H9 (cell line): ENCODE measurements around the gene FBXO40. TPM values are rescaled to one million over a fixed set of nuclear protein-coding genes. Genes with fewer than 3 reads are reported as not detected.
A peak's percentile ranks its signal among the peaks of the same experiment; 100 is the strongest.

ENCODE experiments used
- DNase-seq: peaks from one replicate; pipeline ENCODE4 v3.0.0-alpha.2; 2017
- H2AFZ ChIP-seq: one replicate; pipeline ENCODE4 v1.6.1; 2013; ENCODE audit warnings: mild to moderate bottlenecking, low read length, control low read depth, moderate library complexity
- H2AK5ac ChIP-seq: 2 replicates; pipeline ENCODE4 v1.6.1; 2013; ENCODE audit warnings: low read length, control low read depth, mixed read lengths; ENCODE audit not compliant: insufficient read length
- H2BK120ac ChIP-seq: one replicate; pipeline ENCODE4 v1.6.1; 2013; ENCODE audit warnings: low read depth, mild to moderate bottlenecking, low read length, control low read depth, inconsistent platforms; ENCODE audit not compliant: poor library complexity, severe bottlenecking
- H2BK12ac ChIP-seq: 2 replicates; pipeline ENCODE4 v1.6.1; 2013; ENCODE audit warnings: low read length, control low read depth, mixed read lengths, low read depth; ENCODE audit not compliant: insufficient read length
- H2BK15ac ChIP-seq: 2 replicates; pipeline ENCODE4 v1.6.1; 2013; ENCODE audit warnings: low read depth, low read length, control low read depth
- H2BK20ac ChIP-seq: one replicate; pipeline ENCODE4 v1.6.1; 2013; ENCODE audit warnings: low read depth, mild to moderate bottlenecking, low read length, control low read depth, inconsistent platforms; ENCODE audit not compliant: poor library complexity, severe bottlenecking
- H2BK5ac ChIP-seq: 2 replicates; pipeline ENCODE4 v1.6.1; 2013; ENCODE audit warnings: low read length, control low read depth, mixed read lengths; ENCODE audit not compliant: insufficient read length
- H3K14ac ChIP-seq: 2 replicates; pipeline ENCODE4 v1.6.1; 2013; ENCODE audit warnings: low read length, control low read depth; ENCODE audit not compliant: insufficient read depth
- H3K18ac ChIP-seq: 2 replicates; pipeline ENCODE4 v1.6.1; 2013; ENCODE audit warnings: low read depth, mild to moderate bottlenecking, mixed read lengths, low read length, control low read depth; ENCODE audit not compliant: insufficient read length
- H3K23ac ChIP-seq: 2 replicates; pipeline ENCODE4 v1.6.1; 2013; ENCODE audit warnings: low read length, control low read depth, mixed read lengths, low read depth; ENCODE audit not compliant: insufficient read length
- H3K23me2 ChIP-seq: 2 replicates; pipeline ENCODE4 v1.6.1; 2013; ENCODE audit warnings: low read depth, mild to moderate bottlenecking, mixed read lengths, low read length, control low read depth; ENCODE audit not compliant: insufficient read length, poor library complexity, severe bottlenecking
- H3K27ac ChIP-seq: 2 replicates; pipeline ENCODE4 v1.5.1; 2013; ENCODE audit warnings: low read length, control low read depth, mixed read lengths, low read depth; ENCODE audit not compliant: insufficient read length
- H3K27me3 ChIP-seq: 2 replicates; pipeline ENCODE4 v1.6.1; 2013; ENCODE audit warnings: low read length, control low read depth, inconsistent platforms; ENCODE audit not compliant: insufficient read depth
- H3K4ac ChIP-seq: 2 replicates; pipeline ENCODE4 v1.6.1; 2013; ENCODE audit warnings: low read depth, mild to moderate bottlenecking, control low read depth, inconsistent platforms, low read length, moderate library complexity
- H3K4me1 ChIP-seq: 2 replicates; pipeline ENCODE4 v1.6.1; 2013; ENCODE audit warnings: low read length, control low read depth, inconsistent platforms; ENCODE audit not compliant: insufficient read depth
- H3K4me2 ChIP-seq: 2 replicates; pipeline ENCODE4 v1.6.1; 2013; ENCODE audit warnings: low read length, control low read depth, mixed read lengths; ENCODE audit not compliant: insufficient read length, insufficient read depth
- H3K56ac ChIP-seq: 2 replicates; pipeline ENCODE4 v1.6.1; 2013; ENCODE audit warnings: low read depth, mild to moderate bottlenecking, mixed read lengths, low read length, control low read depth; ENCODE audit not compliant: insufficient read length
- H3K79me1 ChIP-seq: 2 replicates; pipeline ENCODE4 v1.6.1; 2013; ENCODE audit warnings: low read depth, mild to moderate bottlenecking, moderate library complexity, low read length, control low read depth, inconsistent platforms; ENCODE audit not compliant: insufficient read depth, poor library complexity, severe bottlenecking
- H3K79me2 ChIP-seq: 2 replicates; pipeline ENCODE4 v1.6.1; 2013; ENCODE audit warnings: low read length, control low read depth, inconsistent platforms; ENCODE audit not compliant: insufficient read depth
- H3K9ac ChIP-seq: 2 replicates; pipeline ENCODE4 v1.6.1; 2013; ENCODE audit warnings: low read length, control low read depth, mixed read lengths; ENCODE audit not compliant: insufficient read length; ENCODE audit errors: extremely low read depth
- H3K9me3 ChIP-seq: one replicate; pipeline ENCODE4 v1.6.1; 2013; ENCODE audit warnings: low read depth, low read length, inconsistent platforms; ENCODE audit not compliant: control insufficient read depth
- H3T11ph ChIP-seq: one replicate; pipeline ENCODE4 v1.6.1; 2013; ENCODE audit warnings: mild to moderate bottlenecking, low read length, control low read depth, inconsistent platforms
- H4K20me1 ChIP-seq: one replicate; pipeline ENCODE4 v1.6.1; 2013; ENCODE audit not compliant: control insufficient read depth, insufficient read length, insufficient read depth
- H4K5ac ChIP-seq: 2 replicates; pipeline ENCODE4 v1.6.1; 2013; ENCODE audit warnings: low read depth, mild to moderate bottlenecking, mixed read lengths, low read length, control low read depth; ENCODE audit not compliant: insufficient read length
- H4K8ac ChIP-seq: replicated peaks from 2 replicates; pipeline ENCODE4 v1.6.1; 2013; ENCODE audit warnings: low read length, control low read depth, mixed read lengths, low read depth; ENCODE audit not compliant: insufficient read length
- H4K91ac ChIP-seq: 2 replicates; pipeline ENCODE4 v1.6.1; 2013; ENCODE audit warnings: low read depth, mild to moderate bottlenecking, moderate library complexity, mixed read lengths, low read length, control low read depth; ENCODE audit not compliant: insufficient read length
- H3K27ac Mint-ChIP-seq, 3 experiments: 2 replicates in 2 of 3; 3 replicates in 1 of 3; pipeline ENCODE4 v1.8.0; 2020 to 2021; ENCODE audit warnings: mixed read lengths in 3 of 3, mild to moderate bottlenecking in 1 of 3, moderate library complexity in 1 of 3
- H3K27me3 Mint-ChIP-seq: 2 replicates; pipeline ENCODE4 v1.8.0; 2021; ENCODE audit warnings: low read depth, mild to moderate bottlenecking, moderate library complexity, mixed read lengths
- H3K36me3 Mint-ChIP-seq, 3 experiments: 2 replicates in 2 of 3; 3 replicates in 1 of 3; pipeline ENCODE4 v1.8.0; 2020 to 2021; ENCODE audit warnings: low read depth in 3 of 3, mixed read lengths in 3 of 3; ENCODE audit not compliant: insufficient read depth in 1 of 3
- H3K4me1 Mint-ChIP-seq, 2 experiments: 2 replicates each; pipeline ENCODE4 v1.8.0; 2020; ENCODE audit warnings: mixed read lengths in 2 of 2
- H3K4me3 Mint-ChIP-seq, 2 experiments: 2 replicates in 1 of 2; 3 replicates in 1 of 2; pipeline ENCODE4 v1.8.0; 2020 to 2021; ENCODE audit warnings: mild to moderate bottlenecking in 2 of 2, mixed read lengths in 2 of 2, moderate library complexity in 1 of 2
- H3K9me3 Mint-ChIP-seq, 2 experiments: 2 replicates in 1 of 2; 3 replicates in 1 of 2; pipeline ENCODE4 v1.8.0; 2020; ENCODE audit warnings: mild to moderate bottlenecking in 2 of 2, mixed read lengths in 2 of 2, moderate library complexity in 1 of 2
- WGBS: extraction: QIAGEN DNeasy Blood & Tissue Kit; methylation state at CpG from one replicate; pipeline ENCODE4 v1.1.7; 2013; ENCODE audit warnings: missing lambda C conversion rate, low lambda C conversion rate, mixed read lengths; ENCODE audit not compliant: insufficient read length; ENCODE audit errors: extremely low coverage; 5-methylcytosine and 5-hydroxymethylcytosine counted together
- total RNA-seq: library from RNA; stranded (reverse); gene quantifications from 2 replicates; pipeline ENCODE4 v1.2.1, GENCODE V29; 2021
- TF ChIP-seq, protein P1 (sequence below): fragments of 200-600 bp; sonication (generic); conservative IDR thresholded peaks from 3 replicates; pipeline ENCODE4 v1.8.0; 2021; ENCODE audit warnings: antibody characterized with exemption, mild to moderate bottlenecking

Gene FBXO40
- total RNA-seq, 1 experiment from 2014 or later, result 0.04 TPM

DNA sequence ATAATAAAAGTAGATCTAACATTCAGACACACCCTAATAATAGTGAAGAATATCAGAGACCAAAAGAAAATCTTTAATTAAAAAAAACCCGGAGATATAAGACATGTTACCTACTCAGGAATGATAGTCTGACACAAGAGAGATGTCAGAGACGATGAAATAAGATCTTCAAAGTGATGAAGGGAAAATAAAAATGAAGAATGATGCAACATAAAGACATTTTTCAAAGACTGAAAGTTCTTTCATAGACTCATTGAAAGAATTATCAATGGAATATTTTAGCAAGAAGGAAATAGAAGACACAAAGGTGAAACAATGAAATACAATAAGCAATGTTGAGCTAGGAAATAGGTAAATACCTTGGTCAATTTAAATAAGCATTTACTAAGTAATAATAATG, 47.9 kb downstream of the FBXO40 start:
- H3K27ac ChIP-seq, result no peak overlapping the region
- no CpG with 5 or more reads among the region's 2 CpGs for WGBS

More for the DNA sequence above, 47.9 kb downstream of the FBXO40 start:
- peaks cover 43 to 44% of the 10 kb centered on the region in 2 experiments for H3K4me1 Mint-ChIP-seq
- Histone ChIP-seq H2AFZ (no peak overlapping the region), H4K8ac (no peak overlapping the region), H2BK120ac (no peak overlapping the region), H4K5ac (no peak overlapping the region), H4K91ac (no peak overlapping the region), H2BK15ac (no peak overlapping the region), H2BK12ac (no peak overlapping the region), H2AK5ac (no peak overlapping the region), H3K4ac (no peak overlapping the region), H3K18ac (no peak overlapping the region), H2BK20ac (no peak overlapping the region), H3K79me2 (no peaks in the 10 kb centered on the region), H3K27me3 (no peaks in the 10 kb centered on the region), H3K23ac (no peak overlapping the region), H2BK5ac (no peak overlapping the region), H3K14ac (no peak overlapping the region), H3K9me3 (no peaks in the 10 kb centered on the region), H3K9ac (no peak overlapping the region), H3K4me1 (peaks cover 7% of the 10 kb centered on the region; the same call in 1 of the 2 replicates), H4K20me1 (no peaks in the 10 kb centered on the region), H3K23me2 (no peaks in the 10 kb centered on the region), H3T11ph (no peak overlapping the region), H3K56ac (no peak overlapping the region), H3K4me2 (no peak overlapping the region), H3K79me1 (no peaks in the 10 kb centered on the region)
- H3K9me3 Mint-ChIP-seq, result no peaks in the 10 kb centered on the region; a peak in 1 of 5 replicates
- no peak for DNase-seq
- H3K27me3 Mint-ChIP-seq, result no peaks in the 10 kb centered on the region
- no peaks in the 10 kb centered on the region for H3K36me3 Mint-ChIP-seq
- 0 out of 7 replicates have a peak overlapping the region, but pooled peaks of 1 of the 3 experiments have one; percentile 1 for H3K27ac Mint-ChIP-seq
- TF ChIP-seq, protein P1, sequence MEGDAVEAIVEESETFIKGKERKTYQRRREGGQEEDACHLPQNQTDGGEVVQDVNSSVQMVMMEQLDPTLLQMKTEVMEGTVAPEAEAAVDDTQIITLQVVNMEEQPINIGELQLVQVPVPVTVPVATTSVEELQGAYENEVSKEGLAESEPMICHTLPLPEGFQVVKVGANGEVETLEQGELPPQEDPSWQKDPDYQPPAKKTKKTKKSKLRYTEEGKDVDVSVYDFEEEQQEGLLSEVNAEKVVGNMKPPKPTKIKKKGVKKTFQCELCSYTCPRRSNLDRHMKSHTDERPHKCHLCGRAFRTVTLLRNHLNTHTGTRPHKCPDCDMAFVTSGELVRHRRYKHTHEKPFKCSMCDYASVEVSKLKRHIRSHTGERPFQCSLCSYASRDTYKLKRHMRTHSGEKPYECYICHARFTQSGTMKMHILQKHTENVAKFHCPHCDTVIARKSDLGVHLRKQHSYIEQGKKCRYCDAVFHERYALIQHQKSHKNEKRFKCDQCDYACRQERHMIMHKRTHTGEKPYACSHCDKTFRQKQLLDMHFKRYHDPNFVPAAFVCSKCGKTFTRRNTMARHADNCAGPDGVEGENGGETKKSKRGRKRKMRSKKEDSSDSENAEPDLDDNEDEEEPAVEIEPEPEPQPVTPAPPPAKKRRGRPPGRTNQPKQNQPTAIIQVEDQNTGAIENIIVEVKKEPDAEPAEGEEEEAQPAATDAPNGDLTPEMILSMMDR, result no peak
- H3K4me3 Mint-ChIP-seq, result no peak overlapping the region
